OCI-LY3 (cell line): Measurements from ENCODE around the gene QSER1.

Source experiments
- H2AFZ ChIP-seq: fragments of 200-600, 300-600 bp; shearing (Covaris generic); 2 replicates; pipeline ENCODE4 v1.6.0; 2014; ENCODE audit warnings: antibody characterized with exemption, low read depth, low read length
- H3K27ac ChIP-seq: fragments of 200-600, 300-600 bp; sonication (generic); 2 replicates; pipeline ENCODE4 v1.5.1; 2014; ENCODE audit warnings: mild to moderate bottlenecking, low read length, moderate library complexity, mixed read lengths
- H3K27me3 ChIP-seq: fragments of 200-600, 300-600 bp; sonication (generic); 2 replicates; pipeline ENCODE4 v1.6.1; 2014; ENCODE audit warnings: low read depth, low read length, mixed read lengths
- H3K36me3 ChIP-seq: fragments of 200-600, 300-600 bp; sonication (generic); replicated peaks from 2 replicates; pipeline ENCODE3; 2014; ENCODE audit warnings: low read depth, low read length, mixed read lengths
- H3K4me1 ChIP-seq: fragments of 300-600, 200-600 bp; sonication (generic); 2 replicates; pipeline ENCODE4 v1.6.1; 2014; ENCODE audit warnings: low read length, mixed read lengths
- H3K4me2 ChIP-seq: fragments of 200-600, 300-600 bp; sonication (generic); 2 replicates; pipeline ENCODE4 v1.6.1; 2014; ENCODE audit warnings: low read length, mixed read lengths
- H3K4me3 ChIP-seq: fragments of 300-600, 200-600 bp; sonication (generic); 2 replicates; pipeline ENCODE4 v1.5.1; 2014; ENCODE audit warnings: antibody characterized with exemption, mild to moderate bottlenecking, low read length, moderate library complexity
- H3K79me2 ChIP-seq: fragments of 300-600, 200-600 bp; shearing (Covaris generic); 2 replicates; pipeline ENCODE4 v1.6.1; 2014; ENCODE audit warnings: mild to moderate bottlenecking, low read length, mixed read lengths
- H3K9ac ChIP-seq: fragments of 300-600, 200-600 bp; shearing (Covaris generic); 2 replicates; pipeline ENCODE4 v1.6.0; 2014; ENCODE audit warnings: mild to moderate bottlenecking, low read length, moderate library complexity
- H3K9me3 ChIP-seq: fragments of 200-600, 300-600 bp; shearing (Covaris generic); 2 replicates; pipeline ENCODE4 v1.6.1; 2014; ENCODE audit warnings: low read length, mixed read lengths; ENCODE audit not compliant: insufficient read depth
- H4K20me1 ChIP-seq: fragments of 200-600, 300-600 bp; sonication (generic); 2 replicates; pipeline ENCODE4 v1.6.1; 2016; ENCODE audit warnings: low read length, mixed read lengths; ENCODE audit not compliant: insufficient read depth
- EZH2phosphoT487 ChIP-seq: fragments of 200-600 bp; shearing (Covaris generic); IDR thresholded peaks from 2 replicates; pipeline ENCODE4 v1.6.1; 2018; ENCODE audit warnings: antibody characterized with exemption, mixed run types, low read depth
- TF ChIP-seq, protein P1 (sequence below): fragments of 200-600, 300-600 bp; sonication (generic); IDR thresholded peaks from 2 replicates; pipeline ENCODE4 v1.5.1; 2014; ENCODE audit warnings: antibody characterized with exemption, low read length, low read depth

QSER1 gene

DNA sequence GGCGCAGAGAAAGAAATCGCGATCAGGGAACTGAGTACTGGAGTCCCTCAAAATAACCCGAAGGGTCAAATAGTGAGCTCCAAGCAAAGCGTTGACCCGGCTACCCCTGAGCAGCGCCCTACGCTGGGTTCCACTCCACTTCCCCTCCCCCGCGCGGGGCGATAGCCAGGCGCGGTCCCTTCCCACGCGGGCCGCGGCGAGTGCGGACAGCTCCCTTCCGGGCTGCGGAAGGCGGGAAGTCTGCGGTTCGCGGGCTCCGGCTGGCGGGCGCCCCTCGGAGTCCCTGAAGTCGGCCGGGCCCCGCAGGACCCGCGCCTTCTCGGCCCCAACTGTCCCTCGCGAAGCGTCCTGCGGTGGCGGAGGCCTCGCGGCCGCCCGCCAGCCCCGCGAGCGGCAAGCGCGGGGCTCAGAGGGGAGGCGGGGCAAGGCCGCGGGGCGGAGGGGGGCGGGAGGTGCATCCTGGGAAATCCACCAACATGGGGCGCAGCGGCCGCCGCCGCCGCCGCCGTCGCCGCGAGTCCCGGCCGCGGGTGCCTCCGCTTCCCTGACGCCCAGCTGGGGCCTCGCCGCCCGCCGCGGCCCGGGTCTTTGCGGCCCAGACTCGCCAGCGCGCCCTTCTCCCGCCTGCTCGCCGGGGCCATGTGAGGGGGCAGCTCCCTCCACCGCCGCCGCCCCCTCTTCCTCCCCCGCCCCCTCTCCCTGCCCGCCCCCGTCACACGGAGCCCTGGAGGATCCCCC lies at the start of gene QSER1:
Gene QSER1, plus strand, starts transcription at position 457 of the 738 bp plus-strand sequence. CDS start 315 bp downstream, outside the sequence.
- peaks cover 45% of the 10 kb centered on the region for H3K79me2 ChIP-seq
- H3K4me2 ChIP-seq = peak within 1 kb of the TSS; percentile 92
- 0 out of 2 replicates have a peak, but pooled peaks cover 5% of the 10 kb centered on the region for H3K27me3 ChIP-seq
- peak within 1 kb of the TSS; percentile 78 for H3K4me3 ChIP-seq
- TF ChIP-seq EZH2phosphoT487 = no peak
- TF ChIP-seq, protein P1, sequence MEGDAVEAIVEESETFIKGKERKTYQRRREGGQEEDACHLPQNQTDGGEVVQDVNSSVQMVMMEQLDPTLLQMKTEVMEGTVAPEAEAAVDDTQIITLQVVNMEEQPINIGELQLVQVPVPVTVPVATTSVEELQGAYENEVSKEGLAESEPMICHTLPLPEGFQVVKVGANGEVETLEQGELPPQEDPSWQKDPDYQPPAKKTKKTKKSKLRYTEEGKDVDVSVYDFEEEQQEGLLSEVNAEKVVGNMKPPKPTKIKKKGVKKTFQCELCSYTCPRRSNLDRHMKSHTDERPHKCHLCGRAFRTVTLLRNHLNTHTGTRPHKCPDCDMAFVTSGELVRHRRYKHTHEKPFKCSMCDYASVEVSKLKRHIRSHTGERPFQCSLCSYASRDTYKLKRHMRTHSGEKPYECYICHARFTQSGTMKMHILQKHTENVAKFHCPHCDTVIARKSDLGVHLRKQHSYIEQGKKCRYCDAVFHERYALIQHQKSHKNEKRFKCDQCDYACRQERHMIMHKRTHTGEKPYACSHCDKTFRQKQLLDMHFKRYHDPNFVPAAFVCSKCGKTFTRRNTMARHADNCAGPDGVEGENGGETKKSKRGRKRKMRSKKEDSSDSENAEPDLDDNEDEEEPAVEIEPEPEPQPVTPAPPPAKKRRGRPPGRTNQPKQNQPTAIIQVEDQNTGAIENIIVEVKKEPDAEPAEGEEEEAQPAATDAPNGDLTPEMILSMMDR = no peak
- H2AFZ ChIP-seq = peak within 1 kb of the TSS; percentile 73
- no peaks in the 10 kb centered on the region for H3K36me3 ChIP-seq
- peak within 1 kb of the TSS; percentile 66 for H3K27ac ChIP-seq
- peaks cover 27% of the 10 kb centered on the region for H4K20me1 ChIP-seq
- no peaks in the 10 kb centered on the region for H3K9me3 ChIP-seq
- peaks cover 22% of the 10 kb centered on the region for H3K4me1 ChIP-seq
- H3K9ac ChIP-seq = peak within 1 kb of the TSS; percentile 81

DNA sequence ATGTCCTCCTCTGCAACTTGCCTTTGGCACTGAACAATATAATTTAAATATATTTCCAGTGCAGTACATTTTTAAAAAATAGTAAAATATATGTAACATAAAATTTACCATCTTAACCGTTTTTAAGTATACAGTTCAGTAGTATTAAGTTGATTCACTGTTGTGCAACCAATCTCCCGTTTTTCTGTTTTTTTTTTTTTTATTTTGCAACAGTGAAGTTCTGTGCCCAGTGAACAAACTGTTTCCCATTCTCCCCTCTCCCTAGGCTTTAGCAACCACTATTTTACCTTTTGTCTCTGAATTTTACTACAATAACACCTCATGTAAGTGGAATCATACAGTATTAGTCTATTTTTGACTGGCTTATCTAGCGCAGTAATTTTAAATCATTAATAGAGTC lies 49.1 kb upstream of the QSER1 start:
- H3K4me1 ChIP-seq = peaks cover 7% of the 10 kb centered on the region; the same call in 1 of the 2 replicates
- H2AFZ ChIP-seq = no peak overlapping the region
- no peaks in the 10 kb centered on the region for H3K27me3 ChIP-seq
- no peak overlapping the region for H3K4me3 ChIP-seq
- TF ChIP-seq EZH2phosphoT487 = no peak
- TF ChIP-seq, protein P1 = no peak
- no peaks in the 10 kb centered on the region for H3K79me2 ChIP-seq
- H3K4me2 ChIP-seq = no peak overlapping the region
- H4K20me1 ChIP-seq = no peaks in the 10 kb centered on the region
- no peaks in the 10 kb centered on the region for H3K36me3 ChIP-seq
- H3K9me3 ChIP-seq = no peaks in the 10 kb centered on the region
- no peak overlapping the region for H3K27ac ChIP-seq
- no peak overlapping the region for H3K9ac ChIP-seq

DNA sequence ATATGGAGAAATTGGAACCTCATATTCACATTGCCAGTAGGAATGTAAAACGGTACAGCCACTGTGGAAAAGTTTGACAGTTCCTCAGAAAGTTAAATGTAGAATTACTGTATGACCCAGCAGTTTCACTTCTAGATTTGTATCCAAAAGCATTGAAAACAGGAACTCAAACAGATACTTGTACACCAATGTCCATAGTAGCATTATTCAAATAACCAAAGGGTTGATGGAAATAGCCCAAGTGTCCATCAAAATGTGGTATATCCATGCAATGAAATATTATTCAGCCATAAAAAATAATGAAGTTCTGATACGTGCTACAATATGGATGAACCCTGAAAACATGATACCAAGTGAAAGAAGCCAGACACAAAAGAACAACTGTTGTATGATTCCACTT lies 45.1 kb upstream of the QSER1 start:
- Histone ChIP-seq H3K79me2 (no peaks in the 10 kb centered on the region), H3K4me1 (peaks cover 12% of the 10 kb centered on the region; the same call in 1 of the 2 replicates), H3K4me2 (no peak overlapping the region), H4K20me1 (no peaks in the 10 kb centered on the region), H3K9me3 (no peaks in the 10 kb centered on the region), H2AFZ (no peak overlapping the region), H3K27me3 (no peaks in the 10 kb centered on the region), H3K36me3 (no peaks in the 10 kb centered on the region), H3K27ac (no peak overlapping the region), H3K9ac (no peak overlapping the region), H3K4me3 (no peak overlapping the region)
- TF ChIP-seq, protein P1 = no peak
- no peak for TF ChIP-seq EZH2phosphoT487

DNA sequence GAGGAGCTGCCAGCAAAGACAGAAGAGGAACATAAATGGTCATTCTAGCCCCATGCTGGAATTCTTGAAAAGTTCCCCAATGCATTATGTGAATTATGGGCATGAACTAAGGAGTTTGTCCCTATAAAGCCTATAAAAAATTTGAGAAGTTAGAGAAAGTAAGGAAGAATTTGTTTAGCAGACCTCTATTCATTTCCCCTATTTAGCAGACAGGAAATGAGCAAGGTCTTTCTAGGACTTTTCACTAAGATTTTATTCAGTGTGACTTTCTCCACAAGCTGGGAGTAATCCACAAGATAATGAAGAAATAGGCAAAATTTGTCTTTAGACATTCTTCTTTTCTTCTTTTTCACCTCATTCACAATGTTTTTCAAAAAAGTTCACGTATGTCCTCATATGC lies 42.9 kb upstream of the QSER1 start:
- Histone ChIP-seq H4K20me1 (no peaks in the 10 kb centered on the region), H3K4me1 (peaks cover 12% of the 10 kb centered on the region; the same call in 1 of the 2 replicates), H3K4me3 (no peak overlapping the region), H3K4me2 (no peak overlapping the region), H3K27me3 (no peaks in the 10 kb centered on the region), H3K9ac (no peak overlapping the region), H2AFZ (no peak overlapping the region), H3K36me3 (no peaks in the 10 kb centered on the region), H3K9me3 (no peaks in the 10 kb centered on the region), H3K27ac (no peak overlapping the region), H3K79me2 (no peaks in the 10 kb centered on the region)
- TF ChIP-seq EZH2phosphoT487 = no peak
- TF ChIP-seq, protein P1 = no peak
